A673 (cell line): ENCODE measurements around the gene ZNF428. TPM values are rescaled to one million over a fixed set of nuclear protein-coding genes. Genes with fewer than 3 reads are reported as not detected.

Experiments
- BruUV-seq: library from RNA; stranded (reverse); fragments of 400-500 nt; replicated peaks from 2 replicates; lab custom pipeline; 2021; lab: Mats Ljungman, UMichigan
- CTCF ChIA-PET: fragments of 300-600 bp; sonication (Branson Sonifier 250); formaldehyde crosslinking; loops from one replicate; lab custom pipeline; 2022; ENCODE audit warnings: antibody characterized with exemption; lab: Charles Lee
- POLR2A ChIA-PET: fragments of 300-600 bp; sonication (Branson Sonifier 250); formaldehyde crosslinking; loops from one replicate; lab custom pipeline; 2022; ENCODE audit warnings: antibody characterized with exemption; ENCODE audit not compliant: low non-redundant PET; lab: Charles Lee
- DNase-seq: peaks from one replicate; pipeline ENCODE4 v3.0.0-alpha.2; 2015; ENCODE audit warnings: low spot score
- H3K27ac ChIP-seq: fragments of 200-600 bp; sonication (generic); 2 replicates; pipeline ENCODE4 v1.5.1; 2016; ENCODE audit warnings: mixed run types, low read depth, mild to moderate bottlenecking, mixed read lengths, antibody characterized with exemption, low read length; ENCODE audit not compliant: poor library complexity, severe bottlenecking
- H3K27me3 ChIP-seq: fragments of 200-600 bp; sonication (generic); replicated peaks from 2 replicates; pipeline ENCODE4 v1.6.1; 2017; ENCODE audit warnings: mixed run types, low read depth, mild to moderate bottlenecking, mixed read lengths, antibody characterized with exemption, low read length; ENCODE audit not compliant: insufficient read depth, poor library complexity
- H3K36me3 ChIP-seq: fragments of 200-600 bp; sonication (generic); 2 replicates; pipeline ENCODE4 v1.6.1; 2016; ENCODE audit warnings: mixed run types, mild to moderate bottlenecking, mixed read lengths, antibody characterized with exemption, low read length; ENCODE audit not compliant: insufficient read depth, poor library complexity, severe bottlenecking
- H3K4me1 ChIP-seq: fragments of 200-600 bp; sonication (generic); 2 replicates; pipeline ENCODE4 v1.6.1; 2017; ENCODE audit warnings: mixed run types, mild to moderate bottlenecking, mixed read lengths, antibody characterized with exemption, low read length; ENCODE audit not compliant: insufficient read depth, poor library complexity, severe bottlenecking
- H3K4me3 ChIP-seq: fragments of 200-600 bp; sonication (generic); 2 replicates; pipeline ENCODE4 v1.5.1; 2016; ENCODE audit warnings: low read depth, mixed run types, mild to moderate bottlenecking, mixed read lengths, low read length; ENCODE audit not compliant: poor library complexity, severe bottlenecking
- H3K9me3 ChIP-seq: fragments of 200-600 bp; sonication (generic); 2 replicates; pipeline ENCODE4 v1.6.1; 2016; ENCODE audit warnings: mixed run types, low read depth, mild to moderate bottlenecking, mixed read lengths, antibody characterized with exemption, low read length; ENCODE audit not compliant: poor library complexity, severe bottlenecking
- EZH2 ChIP-seq: fragments of 200-600 bp; sonication (generic); IDR thresholded peaks from 2 replicates; pipeline ENCODE4 v1.6.1; 2017; ENCODE audit warnings: borderline replicate concordance, low read depth, mild to moderate bottlenecking, mixed read lengths, antibody characterized with exemption, low read length; ENCODE audit not compliant: poor library complexity, severe bottlenecking
- intact Hi-C: fragments of 100-400 bp; cut with micrococcal nuclease; formaldehyde crosslinking; loops from one replicate; pipeline ENCODE4 v1.10.0; 2022; ENCODE audit not compliant: unreplicated experiment
- total RNA-seq: library from RNA; stranded (reverse); gene quantifications from 2 replicates; pipeline ENCODE4 v1.2.3, GENCODE V29; 2021
- TF ChIP-seq, protein P1 (sequence below): fragments of 300-800, 200-600 bp; sonication (generic); conservative IDR thresholded peaks from 2 replicates; pipeline ENCODE4 v1.5.1; 2017; ENCODE audit warnings: low read depth, mild to moderate bottlenecking, antibody characterized with exemption, low read length, moderate library complexity, mixed read lengths

ZNF428 gene
- total RNA-seq, 1 experiment from 2014 or later = 65.7 TPM

DNA sequence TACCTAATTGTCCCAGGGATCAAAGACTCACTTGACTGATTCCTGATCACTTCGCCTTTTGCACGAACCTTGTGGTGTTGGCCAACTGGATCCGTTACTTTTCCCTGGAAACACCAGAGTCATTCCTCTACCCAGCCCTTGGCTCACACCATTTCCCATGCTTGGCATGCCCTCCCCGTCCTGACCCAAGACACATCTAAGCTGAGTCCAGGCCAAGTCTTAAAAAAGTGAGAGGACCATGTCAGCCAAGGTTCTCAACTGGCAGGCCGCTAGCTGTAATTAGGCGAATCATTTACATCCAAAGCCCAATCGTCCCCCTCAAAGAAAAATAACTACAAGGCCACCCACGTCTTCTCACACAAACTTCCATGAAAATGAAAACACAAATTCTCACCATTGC, 39.1 kb upstream of the ZNF428 start:
- TF ChIP-seq EZH2 = no peak
- TF ChIP-seq, protein P1, sequence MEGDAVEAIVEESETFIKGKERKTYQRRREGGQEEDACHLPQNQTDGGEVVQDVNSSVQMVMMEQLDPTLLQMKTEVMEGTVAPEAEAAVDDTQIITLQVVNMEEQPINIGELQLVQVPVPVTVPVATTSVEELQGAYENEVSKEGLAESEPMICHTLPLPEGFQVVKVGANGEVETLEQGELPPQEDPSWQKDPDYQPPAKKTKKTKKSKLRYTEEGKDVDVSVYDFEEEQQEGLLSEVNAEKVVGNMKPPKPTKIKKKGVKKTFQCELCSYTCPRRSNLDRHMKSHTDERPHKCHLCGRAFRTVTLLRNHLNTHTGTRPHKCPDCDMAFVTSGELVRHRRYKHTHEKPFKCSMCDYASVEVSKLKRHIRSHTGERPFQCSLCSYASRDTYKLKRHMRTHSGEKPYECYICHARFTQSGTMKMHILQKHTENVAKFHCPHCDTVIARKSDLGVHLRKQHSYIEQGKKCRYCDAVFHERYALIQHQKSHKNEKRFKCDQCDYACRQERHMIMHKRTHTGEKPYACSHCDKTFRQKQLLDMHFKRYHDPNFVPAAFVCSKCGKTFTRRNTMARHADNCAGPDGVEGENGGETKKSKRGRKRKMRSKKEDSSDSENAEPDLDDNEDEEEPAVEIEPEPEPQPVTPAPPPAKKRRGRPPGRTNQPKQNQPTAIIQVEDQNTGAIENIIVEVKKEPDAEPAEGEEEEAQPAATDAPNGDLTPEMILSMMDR = no peak
- ChIA-PET CTCF (no interaction called here), POLR2A (no interaction called here)
- Histone ChIP-seq H3K27ac (no peak overlapping the region), H3K36me3 (peaks cover 38% of the 10 kb centered on the region), H3K27me3 (no peaks in the 10 kb centered on the region), H3K9me3 (no peaks in the 10 kb centered on the region), H3K4me1 (no peaks in the 10 kb centered on the region), H3K4me3 (no peak overlapping the region)
- intact Hi-C loops = no loop called here
- no TSS peak for BruUV-seq
- DNase-seq = no peak

DNA sequence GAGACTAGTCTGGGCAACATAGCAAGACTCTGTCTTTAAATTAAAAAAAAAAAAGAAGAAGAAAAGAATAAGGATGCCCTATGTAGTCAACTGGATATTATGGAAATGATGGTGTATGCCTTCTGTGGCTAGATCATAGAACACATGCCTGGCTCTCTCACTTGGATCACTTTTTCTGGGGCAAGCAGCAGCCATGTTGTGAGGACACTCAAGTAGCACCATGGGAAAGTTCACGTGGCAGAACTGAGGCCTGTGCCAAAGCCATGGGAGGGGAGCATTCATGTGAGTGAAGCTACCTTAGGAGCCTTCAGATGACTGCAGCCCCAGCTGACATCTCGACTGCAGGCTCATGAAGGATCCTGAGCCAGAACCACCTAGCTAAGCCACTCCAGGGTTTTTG, 38.6 kb upstream of the ZNF428 start:
- H3K27ac ChIP-seq = no peak overlapping the region
- CTCF ChIA-PET = no interaction called here
- H3K36me3 ChIP-seq = peaks cover 41% of the 10 kb centered on the region
- POLR2A ChIA-PET = no interaction called here
- intact Hi-C loops = no loop called here
- no peaks in the 10 kb centered on the region for H3K9me3 ChIP-seq
- no peak for DNase-seq
- H3K27me3 ChIP-seq = no peaks in the 10 kb centered on the region
- no peak for TF ChIP-seq EZH2
- TF ChIP-seq, protein P1 = no peak
- no peaks in the 10 kb centered on the region for H3K4me1 ChIP-seq
- no peak overlapping the region for H3K4me3 ChIP-seq
- no TSS peak for BruUV-seq

DNA sequence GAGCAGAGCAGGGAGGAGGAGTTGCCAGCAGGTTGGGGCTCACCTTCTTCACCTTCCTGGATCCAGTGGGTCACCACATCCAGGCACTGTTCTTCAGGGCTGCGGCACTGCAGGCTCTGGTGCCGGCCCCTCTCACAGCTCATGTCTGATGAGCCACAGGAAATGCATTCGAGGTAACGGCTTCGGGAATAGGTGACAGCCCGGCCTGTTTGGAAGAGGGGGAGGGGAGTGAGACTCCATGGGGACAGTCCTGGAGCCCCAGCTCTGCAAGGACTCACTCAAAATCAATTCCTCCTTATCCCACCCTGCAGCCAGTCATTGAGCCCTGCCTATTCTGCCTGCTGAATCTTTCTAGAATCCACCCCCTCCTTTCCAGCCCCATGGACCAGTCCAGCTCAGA, 37.0 kb upstream of the ZNF428 start:
- Histone ChIP-seq H3K27me3 (no peaks in the 10 kb centered on the region), H3K36me3 (peaks cover 49% of the 10 kb centered on the region), H3K9me3 (no peaks in the 10 kb centered on the region), H3K4me3 (no peak overlapping the region), H3K27ac (no peak overlapping the region), H3K4me1 (no peaks in the 10 kb centered on the region)
- no peak for DNase-seq
- intact Hi-C loops = no loop called here
- TF ChIP-seq EZH2 = no peak
- TF ChIP-seq, protein P1 = no peak
- BruUV-seq = no TSS peak
- ChIA-PET POLR2A (no interaction called here), CTCF (no interaction called here)
